ENCODE results near the gene KDELR1. TPM values are rescaled to one million over a fixed set of nuclear protein-coding genes. Genes with fewer than 3 reads are reported as not detected.
A peak's percentile ranks its signal among the peaks of the same experiment; 100 is the strongest.

The KDELR1 gene
- total RNA-seq, 1 donor from 2014 or later: 27.9 TPM

GRCh38 chr19:48344892-48345291, 46.5 kb downstream of the KDELR1 start:
- Histone ChIP-seq H3K36me3 (ENCODE audit: control insufficient read depth, insufficient read depth, low read length) (no peaks in the 10 kb centered on the region), H3K27me3 (ENCODE audit: control insufficient read depth, insufficient read depth, low read length) (no peaks in the 10 kb centered on the region), H3K4me3 (ENCODE audit: low read depth, low read length) (no peak overlapping the region)
- FAIRE-seq: no peak
- no peak for TF ChIP-seq CTCF (IDR thresholded peaks at IDR 0.05; ENCODE audit: insufficient read depth, low read length, severe bottlenecking)
- no peak for DNase-seq (ENCODE audit: low read depth)

GRCh38 chr19:48342841-48343540, 48.4 kb downstream of the KDELR1 start:
- no peak for FAIRE-seq
- peak; percentile 57 for DNase-seq (ENCODE audit: low read depth)
- Histone ChIP-seq H3K4me3 (ENCODE audit: low read depth, low read length) (no peak overlapping the region), H3K27me3 (ENCODE audit: control insufficient read depth, insufficient read depth, low read length) (no peaks in the 10 kb centered on the region), H3K36me3 (ENCODE audit: control insufficient read depth, insufficient read depth, low read length) (no peaks in the 10 kb centered on the region)
- no peak for TF ChIP-seq CTCF (IDR thresholded peaks at IDR 0.05; ENCODE audit: insufficient read depth, low read length, severe bottlenecking)

GRCh38 chr19:48342414-48342738, 49.0 kb downstream of the KDELR1 start:
- FAIRE-seq: no peak
- TF ChIP-seq CTCF (IDR thresholded peaks at IDR 0.05; ENCODE audit: insufficient read depth, low read length, severe bottlenecking): no peak

GRCh38 chr19:48341515-48342413, 49.6 kb downstream of the KDELR1 start:
- no peak for FAIRE-seq
- no peak for DNase-seq (ENCODE audit: low read depth)
- Histone ChIP-seq H3K27me3 (ENCODE audit: control insufficient read depth, insufficient read depth, low read length) (no peaks in the 10 kb centered on the region), H3K4me3 (ENCODE audit: low read depth, low read length) (no peak overlapping the region), H3K36me3 (ENCODE audit: control insufficient read depth, insufficient read depth, low read length) (no peaks in the 10 kb centered on the region)
- no peak for TF ChIP-seq CTCF (IDR thresholded peaks at IDR 0.05; ENCODE audit: insufficient read depth, low read length, severe bottlenecking)

More at GRCh38 chr19:48342414-48342738, 49.0 kb downstream of the KDELR1 start:
- Histone ChIP-seq H3K36me3 (ENCODE audit: control insufficient read depth, insufficient read depth, low read length) (no peaks in the 10 kb centered on the region), H3K27me3 (ENCODE audit: control insufficient read depth, insufficient read depth, low read length) (no peaks in the 10 kb centered on the region), H3K4me3 (ENCODE audit: low read depth, low read length) (no peak overlapping the region)
- no peak for DNase-seq (ENCODE audit: low read depth)

GRCh38 chr19:48340995-48341394, 50.4 kb downstream of the KDELR1 start:
- H3K36me3 ChIP-seq (ENCODE audit: control insufficient read depth, insufficient read depth, low read length): no peaks in the 10 kb centered on the region
- TF ChIP-seq CTCF (IDR thresholded peaks at IDR 0.05; ENCODE audit: insufficient read depth, low read length, severe bottlenecking): no peak
- H3K4me3 ChIP-seq (ENCODE audit: low read depth, low read length): no peak overlapping the region
- FAIRE-seq (peak; percentile 13), DNase-seq (ENCODE audit: low read depth) (peak; percentile 83)
- no peaks in the 10 kb centered on the region for H3K27me3 ChIP-seq (ENCODE audit: control insufficient read depth, insufficient read depth, low read length)
